ENCODE data around the gene LRIT3.

The LRIT3 gene

GRCh38 chr4:109847896-109848442 lies at the start of gene LRIT3:
TSS of gene LRIT3 (plus strand) at chr4:109848107. CDS start at chr4:109848202, 95 bp downstream.
- no peak for DNase-seq

- DNase-seq, result no peak
These were observed 49.0 kb upstream of the LRIT3 start for GRCh38 chr4:109798866-109799265.

- no peak for DNase-seq
These were observed 46.7 kb upstream of the LRIT3 start for GRCh38 chr4:109801099-109801789.

- no peak for DNase-seq
These were observed 46.0 kb upstream of the LRIT3 start, which contains the start of gene CFI for GRCh38 chr4:109801895-109802319. TSS of gene CFI (minus strand) at chr4:109801999. CDS start at chr4:109801971, 28 bp downstream.

- no peak for DNase-seq
These were observed 43.9 kb upstream of the LRIT3 start for GRCh38 chr4:109803924-109804571.

- DNase-seq, result no peak
These were observed 38.3 kb upstream of the LRIT3 start for GRCh38 chr4:109809655-109810054.

- no peak for DNase-seq
These were observed 37.1 kb upstream of the LRIT3 start for GRCh38 chr4:109810552-109811387.

- no peak for DNase-seq
These were observed 36.2 kb upstream of the LRIT3 start for GRCh38 chr4:109811707-109812106.

- DNase-seq, result peak; percentile 79
These were observed 32.5 kb upstream of the LRIT3 start, which contains the start of gene GAR1 for GRCh38 chr4:109815151-109816081. TSS of gene GAR1 (plus strand) at chr4:109815762. CDS start at chr4:109816165, 403 bp downstream.

GRCh38 chr4:109816082-109816442 lies 31.8 kb upstream of the LRIT3 start:
- peak; percentile 34 for DNase-seq

- no peak for DNase-seq
These were observed 31.0 kb upstream of the LRIT3 start for GRCh38 chr4:109816894-109817293.

- no peak for DNase-seq
These were observed 29.6 kb upstream of the LRIT3 start for GRCh38 chr4:109818268-109818667.

GRCh38 chr4:109820563-109820962 lies 27.3 kb upstream of the LRIT3 start:
- DNase-seq, result no peak

GRCh38 chr4:109821185-109821584 lies 26.7 kb upstream of the LRIT3 start:
- DNase-seq, result no peak

- no peak for DNase-seq
These were observed 21.2 kb upstream of the LRIT3 start for GRCh38 chr4:109826719-109827118.

GRCh38 chr4:109827672-109828071 lies 20.2 kb upstream of the LRIT3 start, which contains the start of gene RRH:
TSS of gene RRH (plus strand) at chr4:109827972. CDS start at chr4:109828028, 56 bp downstream.
- no peak for DNase-seq

GRCh38 chr4:109833756-109834155 lies 14.2 kb upstream of the LRIT3 start:
- no peak for DNase-seq

- no peak for DNase-seq
These were observed 10.9 kb upstream of the LRIT3 start for GRCh38 chr4:109836985-109837384.

- no peak for DNase-seq
These were observed 1.4 kb upstream of the LRIT3 start for GRCh38 chr4:109846395-109847098.

- no peak for DNase-seq
These were observed 594 bp downstream of the LRIT3 start for GRCh38 chr4:109848501-109848900.

GRCh38 chr4:109850601-109851000 lies 2.7 kb downstream of the LRIT3 start:
- DNase-seq, result no peak

Measured in activated gamma-delta T cell treated with Interleukin-2 at 50 U/mL for 16 hours (primary cell).